WTC11 (cell line): ENCODE results near the gene GUCA2A. TPM values are rescaled to one million over a fixed set of nuclear protein-coding genes. Genes with fewer than 3 reads are reported as not detected.

Experiments
- ATAC-seq: fragments of 200-7000 bp; cut with Tn5 transposase; 2 replicates; pipeline ENCODE4 v1.10.0; 2021; ENCODE audit warnings: mild to moderate bottlenecking, moderate library complexity
- CTCF ChIA-PET: fragments of 300-600 bp; sonication (Branson Sonifier 250); formaldehyde crosslinking; loops from one replicate; lab custom pipeline; 2021; ENCODE audit warnings: antibody characterized with exemption; lab: Charles Lee
- POLR2A ChIA-PET: fragments of 350-600 bp; sonication (Branson Sonifier 250); formaldehyde crosslinking; loops from one replicate; lab custom pipeline; 2021; ENCODE audit warnings: antibody characterized with exemption; lab: Charles Lee
- DNase-seq: peaks from one replicate; pipeline ENCODE4 v3.0.0; 2021; ENCODE audit warnings: low spot score
- H3K27ac Mint-ChIP-seq: 2 replicates; pipeline ENCODE4 v1.8.0; 2021; ENCODE audit warnings: mixed read lengths
- H3K27me3 Mint-ChIP-seq: 2 replicates; pipeline ENCODE4 v1.8.0; 2021; ENCODE audit warnings: low read depth, mild to moderate bottlenecking, moderate library complexity, mixed read lengths
- H3K36me3 Mint-ChIP-seq: 2 replicates; pipeline ENCODE4 v1.8.0; 2021; ENCODE audit warnings: mixed read lengths
- H3K4me1 Mint-ChIP-seq: 2 replicates; pipeline ENCODE4 v1.8.0; 2022; ENCODE audit warnings: mixed read lengths
- H3K4me3 Mint-ChIP-seq: 2 replicates; pipeline ENCODE4 v1.8.0; 2021; ENCODE audit warnings: mild to moderate bottlenecking, moderate library complexity, mixed read lengths
- H3K9me3 Mint-ChIP-seq: 2 replicates; pipeline ENCODE4 v1.8.0; 2021; ENCODE audit warnings: mixed read lengths
- ATF2 ChIP-seq: sonication (generic); formaldehyde crosslinking; IDR thresholded peaks from 2 replicates; pipeline ENCODE4 v1.8.1; 2022; ENCODE audit warnings: low read depth, missing genetic modification reagents, borderline replicate concordance
- CTCF ChIP-seq: fragments of 200-600 bp; IDR thresholded peaks from 2 replicates; pipeline ENCODE4 v1.8.0; 2022; ENCODE audit warnings: antibody characterized with exemption
- FOXP1 ChIP-seq: sonication (generic); formaldehyde crosslinking; IDR thresholded peaks from 2 replicates; pipeline ENCODE4 v1.8.0; 2022; ENCODE audit warnings: missing genetic modification reagents, mild to moderate bottlenecking, moderate library complexity, borderline replicate concordance
- GABPB1 ChIP-seq: sonication (generic); formaldehyde crosslinking; IDR thresholded peaks from 2 replicates; pipeline ENCODE4 v1.8.1; 2023; ENCODE audit warnings: mild to moderate bottlenecking, missing genetic modification reagents
- GRHL2 ChIP-seq: fragments of 250-450 bp; sonication (Bioruptor Pico); IDR thresholded peaks from 2 replicates; pipeline ENCODE4 v1.8.0; 2022; ENCODE audit warnings: mild to moderate bottlenecking, moderate library complexity; ENCODE audit not compliant: insufficient replicate concordance, severe bottlenecking
- IRF1 ChIP-seq: sonication (generic); formaldehyde crosslinking; IDR thresholded peaks from 2 replicates; pipeline ENCODE4 v1.8.0; 2023; ENCODE audit warnings: missing genetic modification reagents
- PRDM15 ChIP-seq: sonication (generic); formaldehyde crosslinking; IDR thresholded peaks from 2 replicates; pipeline ENCODE4 v1.8.0; 2022; ENCODE audit warnings: missing genetic modification reagents
- RELA ChIP-seq: sonication (generic); formaldehyde crosslinking; IDR thresholded peaks from 2 replicates; pipeline ENCODE4 v1.8.1; 2022; ENCODE audit warnings: missing genetic modification reagents, mild to moderate bottlenecking, borderline replicate concordance
- SP1 ChIP-seq: sonication (generic); formaldehyde crosslinking; conservative IDR thresholded peaks from 2 replicates; pipeline ENCODE4 v1.8.1; 2022; ENCODE audit warnings: missing genetic modification reagents
- ZMAT4 ChIP-seq: fragments of 250-450 bp; sonication (Bioruptor Pico); IDR thresholded peaks from 2 replicates; pipeline ENCODE4 v1.9.0; 2021; ENCODE audit warnings: mild to moderate bottlenecking
- ZNF121 ChIP-seq: sonication (generic); formaldehyde crosslinking; IDR thresholded peaks from 2 replicates; pipeline ENCODE4 v1.8.0; 2023; ENCODE audit warnings: missing genetic modification reagents
- ZNF425 ChIP-seq: fragments of 250-450 bp; sonication (Bioruptor Pico); conservative IDR thresholded peaks from 2 replicates; pipeline ENCODE4 v1.9.0; 2021; ENCODE audit warnings: mild to moderate bottlenecking
- ZNF532 ChIP-seq: fragments of 250-450 bp; sonication (Bioruptor Pico); IDR thresholded peaks from 2 replicates; pipeline ENCODE4 v1.9.0; 2021; ENCODE audit warnings: mild to moderate bottlenecking, borderline replicate concordance
- total RNA-seq: library from RNA; stranded (reverse); gene quantifications from 3 replicates; pipeline ENCODE4 v1.2.3, GENCODE V29; 2021
- TF ChIP-seq, protein P1 (sequence below): sonication (generic); formaldehyde crosslinking; IDR thresholded peaks from 2 replicates; pipeline ENCODE4 v1.8.0; 2022; ENCODE audit warnings: mild to moderate bottlenecking, missing genetic modification reagents
- TF ChIP-seq, protein P2 (sequence below): sonication (generic); formaldehyde crosslinking; conservative IDR thresholded peaks from 2 replicates; pipeline ENCODE4 v1.8.1; 2023; ENCODE audit warnings: mild to moderate bottlenecking, low read depth, missing genetic modification reagents, moderate library complexity

GUCA2A gene
- total RNA-seq, 1 experiment from 2014 or later: not detected

DNA sequence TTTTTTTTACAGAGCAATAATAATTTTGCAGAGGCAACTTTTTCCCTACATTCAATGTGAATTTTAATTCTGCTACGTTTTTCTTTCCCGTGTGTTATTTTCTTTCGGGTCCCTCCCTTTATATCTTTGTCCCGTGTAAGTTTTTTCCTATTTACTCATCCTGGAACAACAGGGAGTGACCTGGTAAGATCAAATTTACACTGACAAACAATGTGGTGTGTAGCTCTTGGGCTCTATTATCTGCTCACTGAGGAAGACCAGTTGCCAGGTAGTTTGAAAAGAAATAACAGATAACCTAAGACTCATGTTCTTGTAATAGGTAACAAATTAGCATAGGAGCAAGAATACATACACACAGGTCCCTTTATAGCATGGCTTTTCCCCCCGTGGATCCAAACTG is 33.7 kb upstream of the GUCA2A start:
- ChIA-PET POLR2A (no interaction called here), CTCF (no interaction called here)
- Mint-ChIP-seq H3K4me3 (no peak overlapping the region), H3K27me3 (no peaks in the 10 kb centered on the region), H3K4me1 (no peaks in the 10 kb centered on the region), H3K9me3 (no peaks in the 10 kb centered on the region), H3K27ac (no peak overlapping the region), H3K36me3 (peaks cover 18% of the 10 kb centered on the region)
- DNase-seq (no peak), ATAC-seq (no peak)
- TF ChIP-seq GABPB1 (CRISPR knock-in tag) (no peak), IRF1 (CRISPR knock-in tag) (no peak), RELA (CRISPR knock-in tag) (no peak), ZNF532 (CRISPR knock-in tag) (no peak), SP1 (CRISPR knock-in tag) (no peak)

GRCh38 chr1:42195841-42196240 is 31.3 kb upstream of the GUCA2A start:
- POLR2A ChIA-PET: no interaction called here
- Mint-ChIP-seq H3K27me3 (no peaks in the 10 kb centered on the region), H3K9me3 (no peaks in the 10 kb centered on the region), H3K36me3 (peaks cover 19% of the 10 kb centered on the region), H3K4me3 (no peak overlapping the region), H3K27ac (no peak overlapping the region), H3K4me1 (no peaks in the 10 kb centered on the region)
- DNase-seq: no peak
- ATAC-seq: no peak
- CTCF ChIA-PET: interaction anchor here (1.8 kb wide), 1 partner anchor 22 kb away, joined by 8 read pairs; no protein-coding TSS in a partner anchor
- TF ChIP-seq, protein P1, sequence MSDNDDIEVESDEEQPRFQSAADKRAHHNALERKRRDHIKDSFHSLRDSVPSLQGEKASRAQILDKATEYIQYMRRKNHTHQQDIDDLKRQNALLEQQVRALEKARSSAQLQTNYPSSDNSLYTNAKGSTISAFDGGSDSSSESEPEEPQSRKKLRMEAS: no peak
- TF ChIP-seq CTCF (no peak), PRDM15 (CRISPR knock-in tag) (no peak), ZMAT4 (CRISPR knock-in tag) (no peak), ZNF425 (CRISPR knock-in tag) (no peak), ATF2 (no peak), FOXP1 (CRISPR knock-in tag) (no peak), ZNF121 (CRISPR knock-in tag) (no peak), GRHL2 (CRISPR knock-in tag) (no peak)
- TF ChIP-seq, protein P2, sequence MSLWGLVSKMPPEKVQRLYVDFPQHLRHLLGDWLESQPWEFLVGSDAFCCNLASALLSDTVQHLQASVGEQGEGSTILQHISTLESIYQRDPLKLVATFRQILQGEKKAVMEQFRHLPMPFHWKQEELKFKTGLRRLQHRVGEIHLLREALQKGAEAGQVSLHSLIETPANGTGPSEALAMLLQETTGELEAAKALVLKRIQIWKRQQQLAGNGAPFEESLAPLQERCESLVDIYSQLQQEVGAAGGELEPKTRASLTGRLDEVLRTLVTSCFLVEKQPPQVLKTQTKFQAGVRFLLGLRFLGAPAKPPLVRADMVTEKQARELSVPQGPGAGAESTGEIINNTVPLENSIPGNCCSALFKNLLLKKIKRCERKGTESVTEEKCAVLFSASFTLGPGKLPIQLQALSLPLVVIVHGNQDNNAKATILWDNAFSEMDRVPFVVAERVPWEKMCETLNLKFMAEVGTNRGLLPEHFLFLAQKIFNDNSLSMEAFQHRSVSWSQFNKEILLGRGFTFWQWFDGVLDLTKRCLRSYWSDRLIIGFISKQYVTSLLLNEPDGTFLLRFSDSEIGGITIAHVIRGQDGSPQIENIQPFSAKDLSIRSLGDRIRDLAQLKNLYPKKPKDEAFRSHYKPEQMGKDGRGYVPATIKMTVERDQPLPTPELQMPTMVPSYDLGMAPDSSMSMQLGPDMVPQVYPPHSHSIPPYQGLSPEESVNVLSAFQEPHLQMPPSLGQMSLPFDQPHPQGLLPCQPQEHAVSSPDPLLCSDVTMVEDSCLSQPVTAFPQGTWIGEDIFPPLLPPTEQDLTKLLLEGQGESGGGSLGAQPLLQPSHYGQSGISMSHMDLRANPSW: no peak
